HepG2 (cell line): ENCODE data around the gene BTBD1. TPM values are rescaled to one million over a fixed set of nuclear protein-coding genes. Genes with fewer than 3 reads are reported as not detected.

Experiments used
- ATAC-seq: fragments of 200-7000 bp; cut with Tn5 transposase; 3 replicates; pipeline ENCODE4 v1.9.1; 2020; ENCODE audit warnings: mild to moderate bottlenecking, moderate library complexity
- BruUV-seq: library from RNA; stranded (reverse); fragments of 400-500 nt; replicated peaks from 2 replicates; lab custom pipeline; 2021; lab: Mats Ljungman, UMichigan
- CTCF ChIA-PET: fragments of 300-600 bp; formaldehyde crosslinking; extraction: SDS; loops from one replicate; lab custom pipeline; 2021; ENCODE audit warnings: low total read pairs, inconsistent platforms, low intra/inter-chr PET ratio; lab: Yijun Ruan, JAX
- POLR2A ChIA-PET: fragments of 350-600 bp; sonication (Branson Sonifier 250); formaldehyde crosslinking; loops from one replicate; lab custom pipeline; 2020; ENCODE audit warnings: antibody characterized with exemption, inconsistent platforms; lab: Yijun Ruan, JAX
- DNase-seq: peaks from one replicate; pipeline ENCODE4 v3.0.0-alpha.2; 2015; ENCODE audit warnings: low spot score
- FAIRE-seq: peaks from 3 replicates; lab custom pipeline; 2011; peaks lifted over from hg19 to GRCh38; lab: Jason Lieb, UNC
- H2AFZ ChIP-seq: one replicate; pipeline ENCODE4 v1.6.1; 2011; ENCODE audit warnings: low read length, inconsistent platforms
- H3K27ac ChIP-seq: fragments of 300-600 bp; 3 replicates; pipeline ENCODE4 v1.8.0; 2011; ENCODE audit warnings: mixed run types, mild to moderate bottlenecking, mixed read lengths, low read length, inconsistent platforms; ENCODE audit not compliant: insufficient read depth; ENCODE audit errors: extremely low read length
- H3K27me3 ChIP-seq, 2 experiments: fragments of 200-600 bp in 1 of 2; 2 replicates in 1 of 2; 3 replicates in 1 of 2; pipeline versions ENCODE4 v1.6.0 to v1.8.0; 2011; ENCODE audit warnings: low read length in 2 of 2, mild to moderate bottlenecking in 2 of 2, moderate library complexity in 2 of 2, inconsistent platforms in 1 of 2; ENCODE audit not compliant: insufficient read depth in 2 of 2, control insufficient read depth in 1 of 2
- H3K36me3 ChIP-seq, 2 experiments: fragments of 200-600 bp in 1 of 2; replicated peaks in 1 of 2; 2 replicates in 1 of 2; 3 replicates in 1 of 2; pipeline versions ENCODE4 v1.5.1 to v1.8.0; 2011; ENCODE audit warnings: low read length in 2 of 2, inconsistent platforms in 1 of 2; ENCODE audit not compliant: insufficient read depth in 2 of 2, control insufficient read depth in 1 of 2
- H3K4me1 ChIP-seq: 2 replicates; pipeline ENCODE4 v1.5.1; 2012; ENCODE audit warnings: low read length, inconsistent platforms; ENCODE audit not compliant: insufficient read depth
- H3K4me2 ChIP-seq: 2 replicates; pipeline ENCODE4 v1.6.0; 2011; ENCODE audit warnings: low read depth, low read length, inconsistent platforms
- H3K4me3 ChIP-seq, 3 experiments: fragments of 200-600 bp in 1 of 3; sonication (generic), shearing (Covaris generic) in 1 of 3; replicated peaks in 1 of 3; 2 replicates each; pipeline ENCODE4 v1.5.1; 2011 to 2016; ENCODE audit warnings: low read length in 3 of 3, inconsistent platforms in 2 of 3, low read depth in 2 of 3, mild to moderate bottlenecking in 2 of 3, control low read depth in 1 of 3, mixed read lengths in 1 of 3; ENCODE audit not compliant: insufficient read depth in 1 of 3
- H3K79me2 ChIP-seq: one replicate; pipeline ENCODE4 v1.6.1; 2011; ENCODE audit warnings: low read length, inconsistent platforms; ENCODE audit not compliant: insufficient read depth
- H3K9ac ChIP-seq: 2 replicates; pipeline ENCODE4 v1.6.0; 2011; ENCODE audit warnings: mild to moderate bottlenecking, low read depth, low read length, inconsistent platforms; ENCODE audit not compliant: insufficient read depth
- H3K9me3 ChIP-seq: 2 replicates; pipeline ENCODE4 v1.5.1; 2012; ENCODE audit warnings: mild to moderate bottlenecking, low read length
- H4K20me1 ChIP-seq: 2 replicates; pipeline ENCODE4 v1.6.0; 2011; ENCODE audit warnings: inconsistent platforms, mild to moderate bottlenecking, low read length, moderate library complexity; ENCODE audit not compliant: insufficient read depth
- AKAP8 ChIP-seq: sonication (generic); formaldehyde crosslinking; IDR thresholded peaks from 2 replicates; pipeline ENCODE4 v1.5.1; 2020; ENCODE audit warnings: mild to moderate bottlenecking, missing genetic modification reagents
- ATF7 ChIP-seq, 2 experiments: fragments of 450-650 bp in 1 of 2; sonication (generic) in 1 of 2; formaldehyde crosslinking in 1 of 2; IDR thresholded peaks; 2 replicates each; pipeline versions ENCODE4 v1.4.0 to v1.6.1; 2016 to 2020; ENCODE audit warnings: antibody characterized with exemption in 1 of 2, mild to moderate bottlenecking in 1 of 2, missing genetic modification reagents in 1 of 2
- HNF4G ChIP-seq, 2 experiments: sonication (generic) in 1 of 2; formaldehyde crosslinking in 1 of 2; IDR thresholded peaks; 2 replicates each; pipeline versions ENCODE4 v1.4.0 to v1.6.1; 2011 to 2020; ENCODE audit warnings: borderline replicate concordance in 2 of 2, low read depth in 2 of 2, mild to moderate bottlenecking in 2 of 2, low read length in 1 of 2, missing genetic modification reagents in 1 of 2, moderate library complexity in 1 of 2
- MZF1 ChIP-seq: sonication (generic); formaldehyde crosslinking; IDR thresholded peaks from 2 replicates; pipeline ENCODE4 v1.8.1; 2023; ENCODE audit warnings: mild to moderate bottlenecking, missing genetic modification reagents, borderline replicate concordance
- NFE2L2 ChIP-seq: fragments of 150-350 bp; IDR thresholded peaks from 2 replicates; pipeline ENCODE4 v1.6.1; 2014; ENCODE audit warnings: low read length
- PAF1 ChIP-seq: IDR thresholded peaks from 2 replicates; pipeline ENCODE4 v1.6.1; 2016; ENCODE audit warnings: missing genetic modification reagents, missing compliant biosample characterization
- PRPF4 ChIP-seq: fragments of 200-400 bp; formaldehyde crosslinking; IDR thresholded peaks from 2 replicates; pipeline ENCODE4 v1.6.1; 2016; ENCODE audit warnings: low read length, low read depth; ENCODE audit not compliant: poor library complexity, severe bottlenecking
- RBFOX2 ChIP-seq: fragments of 200-400 bp; formaldehyde crosslinking; IDR thresholded peaks from 2 replicates; pipeline ENCODE4 v1.6.1; 2017; ENCODE audit warnings: low read depth, mild to moderate bottlenecking, low read length
- SALL1 ChIP-seq: sonication (generic); formaldehyde crosslinking; IDR thresholded peaks from 2 replicates; pipeline ENCODE4 v1.8.0; 2022; ENCODE audit warnings: mild to moderate bottlenecking, missing genetic modification reagents
- SOX5 ChIP-seq: IDR thresholded peaks from 2 replicates; pipeline ENCODE4 v1.6.1; 2016; ENCODE audit warnings: borderline replicate concordance
- ZNF235 ChIP-seq: sonication (generic); formaldehyde crosslinking; IDR thresholded peaks from 2 replicates; pipeline ENCODE4 v1.8.1; 2023; ENCODE audit warnings: mild to moderate bottlenecking, missing genetic modification reagents, borderline replicate concordance
- ZNF296 ChIP-seq: sonication (generic); formaldehyde crosslinking; conservative IDR thresholded peaks from 2 replicates; pipeline ENCODE4 v1.5.0; 2020; ENCODE audit warnings: mild to moderate bottlenecking, missing genetic modification reagents
- ZNF317 ChIP-seq: sonication (generic); formaldehyde crosslinking; IDR thresholded peaks from 2 replicates; pipeline ENCODE4 v1.5.0; 2020; ENCODE audit warnings: mild to moderate bottlenecking, missing genetic modification reagents
- WGBS: methylation state at CpG from one replicate; pipeline ENCODE4 v1.1.6; 2017; ENCODE audit warnings: low lambda C conversion rate; 5-methylcytosine and 5-hydroxymethylcytosine counted together
- in situ Hi-C: cut with HindIII; loops from 2 replicates; pipeline ENCODE4 v1.10.0; 2017; ENCODE audit warnings: low pct_unique_long_range_greater_than_20kb; ENCODE audit not compliant: extremely low pct_ligation_motif_present
- intact Hi-C: fragments of 100-400 bp; cut with micrococcal nuclease; formaldehyde crosslinking; loops from one replicate; pipeline ENCODE4 v1.10.0; 2022; ENCODE audit not compliant: unreplicated experiment
- polyA plus RNA-seq, 8 experiments: library from polyadenylated mRNA; depleted of rRNA in 3 of 8; stranded (reverse) in 7 of 8; unstranded in 1 of 8; fragments of >200 nt; fragmentation: Illumina TruSeq in 4 of 8; extraction: Trizol in 4 of 8; gene quantifications; 2 replicates each; pipeline versions ENCODE4 v1.2.1 to v1.2.3, GENCODE V29; 2011 to 2016; ENCODE audit warnings: low read depth in 4 of 8, missing spikeins in 1 of 8, mixed read lengths in 1 of 8; ENCODE audit not compliant: insufficient read depth in 1 of 8
- total RNA-seq, 5 experiments: library from RNA; depleted of rRNA; stranded (reverse); fragments of >200 nt; fragmentation: Illumina TruSeq; extraction: Trizol; gene quantifications; 2 replicates each; pipeline ENCODE4 v1.2.3, GENCODE V29; 2016; ENCODE audit warnings: low read depth in 1 of 5
- TF ChIP-seq, protein P1 (sequence below): sonication (generic); formaldehyde crosslinking; IDR thresholded peaks from 2 replicates; pipeline ENCODE4 v1.8.1; 2023; ENCODE audit warnings: missing genetic modification reagents, inconsistent platforms, borderline replicate concordance
- TF ChIP-seq, protein P2 (sequence below): sonication (generic); formaldehyde crosslinking; IDR thresholded peaks from 2 replicates; pipeline ENCODE4 v1.5.1; 2020; ENCODE audit warnings: missing genetic modification reagents, mild to moderate bottlenecking, borderline replicate concordance
- TF ChIP-seq, protein P3 (sequence below): sonication (generic); formaldehyde crosslinking; IDR thresholded peaks from 2 replicates; pipeline ENCODE4 v1.4.0; 2020; ENCODE audit warnings: missing genetic modification reagents

BTBD1 gene
- total and polyA plus RNA-seq, 2 of the 13 experiments (the other 11 are each of a cell fraction or from before 2014, with no cell fraction given): 32.1 to 53.9 TPM

DNA sequence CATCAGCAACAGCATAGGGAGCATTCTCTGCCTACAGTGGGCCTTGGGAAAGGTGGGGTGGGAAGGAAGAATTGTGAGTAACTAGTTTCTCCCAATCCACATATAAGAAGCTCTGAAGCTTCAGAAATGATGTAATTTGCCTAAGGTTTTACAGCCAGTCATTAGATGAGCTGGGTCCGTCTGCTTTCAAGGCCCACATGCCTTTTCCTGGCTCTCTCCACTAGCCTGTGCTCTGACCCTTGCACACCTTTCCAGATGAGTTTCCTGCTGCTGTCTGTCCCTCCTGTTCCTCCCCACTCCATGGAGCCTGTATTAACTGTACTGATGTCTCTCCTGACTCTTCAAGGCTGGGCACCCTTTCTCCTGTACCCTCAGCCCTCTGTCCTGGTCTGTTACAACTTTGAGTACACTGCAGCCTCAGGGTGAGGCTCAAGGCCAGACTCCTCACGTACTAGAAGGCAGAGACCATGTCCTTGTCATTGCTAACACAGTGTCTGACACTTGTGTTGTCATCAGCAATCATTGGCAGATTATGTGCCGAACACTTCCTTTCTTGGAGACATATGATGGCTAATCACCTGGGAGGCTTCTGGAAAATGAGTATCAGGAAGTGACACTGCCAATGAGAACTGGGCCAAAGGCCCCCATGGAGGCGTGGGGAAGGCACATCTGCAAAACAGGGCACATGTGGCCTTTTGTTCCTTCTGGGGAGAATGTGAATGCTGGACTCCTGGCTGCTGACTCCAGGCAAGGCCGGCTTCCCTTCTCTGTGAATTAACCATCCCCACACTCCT, 47.0 kb upstream of the BTBD1 start (continued):
- TF ChIP-seq, protein P1, sequence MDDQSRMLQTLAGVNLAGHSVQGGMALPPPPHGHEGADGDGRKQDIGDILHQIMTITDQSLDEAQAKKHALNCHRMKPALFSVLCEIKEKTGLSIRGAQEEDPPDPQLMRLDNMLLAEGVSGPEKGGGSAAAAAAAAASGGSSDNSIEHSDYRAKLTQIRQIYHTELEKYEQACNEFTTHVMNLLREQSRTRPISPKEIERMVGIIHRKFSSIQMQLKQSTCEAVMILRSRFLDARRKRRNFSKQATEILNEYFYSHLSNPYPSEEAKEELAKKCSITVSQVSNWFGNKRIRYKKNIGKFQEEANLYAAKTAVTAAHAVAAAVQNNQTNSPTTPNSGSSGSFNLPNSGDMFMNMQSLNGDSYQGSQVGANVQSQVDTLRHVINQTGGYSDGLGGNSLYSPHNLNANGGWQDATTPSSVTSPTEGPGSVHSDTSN (CRISPR knock-in tag): no peak
- TF ChIP-seq PRPF4 (no peak), NFE2L2 (no peak), ATF7 (IDR thresholded peaks at IDR 0.05) (no peak), ATF7 (CRISPR knock-in tag; IDR thresholded peaks at IDR 0.05) (no peak), SALL1 (no peak)

DNA sequence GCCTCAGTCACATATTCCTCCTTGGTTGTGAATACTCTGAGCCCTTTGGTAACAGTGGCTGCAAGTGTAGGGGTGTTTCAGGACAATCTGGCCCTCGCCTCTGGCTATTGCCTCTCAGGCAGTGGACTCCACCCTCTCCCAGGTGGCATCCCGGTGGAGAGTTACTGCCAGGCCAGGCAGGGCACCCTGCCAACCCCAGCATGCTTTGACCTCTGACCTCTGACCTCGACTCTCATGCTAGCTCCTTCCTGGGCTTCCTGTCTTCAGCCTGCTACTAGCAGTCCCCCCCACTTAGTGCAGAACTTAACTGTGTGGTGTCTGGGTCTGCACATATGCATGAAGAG, 45.9 kb upstream of the BTBD1 start:
- WGBS: 0% methylated on average over 1 of the region's 3 CpGs
- DNase-seq: no peak
- Histone ChIP-seq H3K36me3 (no peaks in the 10 kb centered on the region), H3K4me1 (no peaks in the 10 kb centered on the region), H3K9ac (no peak overlapping the region), H4K20me1 (no peaks in the 10 kb centered on the region), H3K79me2 (no peaks in the 10 kb centered on the region), H3K9me3 (no peaks in the 10 kb centered on the region), H2AFZ (no peak overlapping the region), H3K27me3 (peaks cover 2 to 48% of the 10 kb centered on the region in 2 experiments; a peak in 3 of 5 replicates), H3K27ac (no peak overlapping the region), H3K4me3 (no peak overlapping the region), H3K4me2 (no peak overlapping the region)
- CTCF ChIA-PET: no interaction called here
- ATAC-seq: no peak
- intact Hi-C loops (no loop called here), in situ Hi-C loops (no loop called here)
- FAIRE-seq: no peak
- BruUV-seq: no TSS peak
- TF ChIP-seq MZF1 (CRISPR knock-in tag) (no peak), AKAP8 (CRISPR knock-in tag) (no peak), PAF1 (no peak), RBFOX2 (no peak), HNF4G (IDR thresholded peaks at IDR 0.05; ENCODE audit: borderline replicate concordance, low read depth, low read length) (no peak), HNF4G (CRISPR knock-in tag; IDR thresholded peaks at IDR 0.05; ENCODE audit: borderline replicate concordance, low read depth) (no peak), ZNF235 (CRISPR knock-in tag) (no peak), ZNF296 (no peak), ZNF317 (CRISPR knock-in tag) (no peak), SOX5 (CRISPR knock-in tag) (no peak)
- TF ChIP-seq, protein P2, sequence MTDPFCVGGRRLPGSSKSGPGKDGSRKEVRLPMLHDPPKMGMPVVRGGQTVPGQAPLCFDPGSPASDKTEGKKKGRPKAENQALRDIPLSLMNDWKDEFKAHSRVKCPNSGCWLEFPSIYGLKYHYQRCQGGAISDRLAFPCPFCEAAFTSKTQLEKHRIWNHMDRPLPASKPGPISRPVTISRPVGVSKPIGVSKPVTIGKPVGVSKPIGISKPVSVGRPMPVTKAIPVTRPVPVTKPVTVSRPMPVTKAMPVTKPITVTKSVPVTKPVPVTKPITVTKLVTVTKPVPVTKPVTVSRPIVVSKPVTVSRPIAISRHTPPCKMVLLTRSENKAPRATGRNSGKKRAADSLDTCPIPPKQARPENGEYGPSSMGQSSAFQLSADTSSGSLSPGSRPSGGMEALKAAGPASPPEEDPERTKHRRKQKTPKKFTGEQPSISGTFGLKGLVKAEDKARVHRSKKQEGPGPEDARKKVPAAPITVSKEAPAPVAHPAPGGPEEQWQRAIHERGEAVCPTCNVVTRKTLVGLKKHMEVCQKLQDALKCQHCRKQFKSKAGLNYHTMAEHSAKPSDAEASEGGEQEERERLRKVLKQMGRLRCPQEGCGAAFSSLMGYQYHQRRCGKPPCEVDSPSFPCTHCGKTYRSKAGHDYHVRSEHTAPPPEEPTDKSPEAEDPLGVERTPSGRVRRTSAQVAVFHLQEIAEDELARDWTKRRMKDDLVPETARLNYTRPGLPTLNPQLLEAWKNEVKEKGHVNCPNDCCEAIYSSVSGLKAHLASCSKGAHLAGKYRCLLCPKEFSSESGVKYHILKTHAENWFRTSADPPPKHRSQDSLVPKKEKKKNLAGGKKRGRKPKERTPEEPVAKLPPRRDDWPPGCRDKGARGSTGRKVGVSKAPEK (CRISPR knock-in tag): no peak
- TF ChIP-seq, protein P3, sequence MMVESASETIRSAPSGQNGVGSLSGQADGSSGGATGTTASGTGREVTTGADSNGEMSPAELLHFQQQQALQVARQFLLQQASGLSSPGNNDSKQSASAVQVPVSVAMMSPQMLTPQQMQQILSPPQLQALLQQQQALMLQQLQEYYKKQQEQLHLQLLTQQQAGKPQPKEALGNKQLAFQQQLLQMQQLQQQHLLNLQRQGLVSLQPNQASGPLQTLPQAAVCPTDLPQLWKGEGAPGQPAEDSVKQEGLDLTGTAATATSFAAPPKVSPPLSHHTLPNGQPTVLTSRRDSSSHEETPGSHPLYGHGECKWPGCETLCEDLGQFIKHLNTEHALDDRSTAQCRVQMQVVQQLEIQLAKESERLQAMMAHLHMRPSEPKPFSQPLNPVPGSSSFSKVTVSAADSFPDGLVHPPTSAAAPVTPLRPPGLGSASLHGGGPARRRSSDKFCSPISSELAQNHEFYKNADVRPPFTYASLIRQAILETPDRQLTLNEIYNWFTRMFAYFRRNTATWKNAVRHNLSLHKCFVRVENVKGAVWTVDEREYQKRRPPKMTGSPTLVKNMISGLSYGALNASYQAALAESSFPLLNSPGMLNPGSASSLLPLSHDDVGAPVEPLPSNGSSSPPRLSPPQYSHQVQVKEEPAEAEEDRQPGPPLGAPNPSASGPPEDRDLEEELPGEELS (CRISPR knock-in tag): no peak
- POLR2A ChIA-PET: no interaction called here
